MV-4-11 (cell line): Measurements from ENCODE around the gene TIMP3.

Source experiments
- DNase-seq: peaks from one replicate; lab custom pipeline; 2025; lab: John Stamatoyannopoulos, UW

Gene TIMP3

GRCh38 chr22:32801537-32802236 lies at the start of gene TIMP3:
Gene TIMP3 (plus strand): TSS chr22:32801705. CDS start chr22:32802002, 297 bp downstream.
- no peak for DNase-seq

- DNase-seq: no peak
These were observed 49.2 kb upstream of the TIMP3 start for GRCh38 chr22:32752326-32752725.

- DNase-seq: peak; percentile 45
These were observed 48.5 kb upstream of the TIMP3 start for GRCh38 chr22:32752816-32753520.

GRCh38 chr22:32753591-32753990 lies 47.9 kb upstream of the TIMP3 start:
- no peak for DNase-seq

- DNase-seq: no peak
These were observed 47.0 kb upstream of the TIMP3 start for GRCh38 chr22:32754413-32755041.

GRCh38 chr22:32757086-32757762 lies 44.3 kb upstream of the TIMP3 start:
- peak; percentile 56 for DNase-seq

- DNase-seq: no peak
These were observed 42.6 kb upstream of the TIMP3 start for GRCh38 chr22:32758866-32759385.

- no peak for DNase-seq
These were observed 41.1 kb upstream of the TIMP3 start for GRCh38 chr22:32760396-32760795.

GRCh38 chr22:32760815-32761214 lies 40.7 kb upstream of the TIMP3 start:
- DNase-seq: no peak

GRCh38 chr22:32761251-32761903 lies 40.1 kb upstream of the TIMP3 start:
- peak; percentile 6 for DNase-seq

GRCh38 chr22:32764330-32765131 lies 37.0 kb upstream of the TIMP3 start:
- peak; percentile 92 for DNase-seq

- no peak for DNase-seq
These were observed 36.3 kb upstream of the TIMP3 start for GRCh38 chr22:32765132-32765618.

- no peak for DNase-seq
These were observed 29.7 kb upstream of the TIMP3 start for GRCh38 chr22:32771756-32772155.

GRCh38 chr22:32775957-32776356 lies 25.5 kb upstream of the TIMP3 start:
- peak; percentile 48 for DNase-seq

GRCh38 chr22:32776397-32776796 lies 25.1 kb upstream of the TIMP3 start:
- DNase-seq: no peak

GRCh38 chr22:32776802-32777201 lies 24.7 kb upstream of the TIMP3 start:
- peak; percentile 90 for DNase-seq

GRCh38 chr22:32777987-32778386 lies 23.5 kb upstream of the TIMP3 start:
- DNase-seq: no peak

- DNase-seq: no peak
These were observed 20.7 kb upstream of the TIMP3 start for GRCh38 chr22:32780726-32781310.

- no peak for DNase-seq
These were observed 19.8 kb upstream of the TIMP3 start for GRCh38 chr22:32781695-32782094.

- DNase-seq: no peak
These were observed 16.0 kb upstream of the TIMP3 start for GRCh38 chr22:32785321-32786026.
